Vagina (tissue), 2 donors: ENCODE results near the gene SEC14L5. TPM values are rescaled to one million over a fixed set of nuclear protein-coding genes. Genes with fewer than 3 reads are reported as not detected.
"Not testable (repeated sequence)": the region's sequence is repeated elsewhere in the genome, so short reads cannot be mapped to it uniquely, and the experiment has no call there.

Experiments
- DNase-seq, 2 donors: peaks; one replicate each; pipeline ENCODE4 v3.0.0-alpha.2; 2017; ENCODE audit errors: extremely low spot score in 2 of 2
- H3K27ac ChIP-seq: fragments of 200-600 bp; sonication (generic); one replicate; pipeline ENCODE4 v1.5.1; 2019
- H3K27me3 ChIP-seq: fragments of 200-600 bp; sonication (generic); one replicate; pipeline ENCODE4 v1.5.1; 2019
- H3K36me3 ChIP-seq, 2 donors: fragments of 200-600 bp; sonication (generic); one replicate each; pipeline ENCODE4 v1.5.1; 2017 to 2019
- H3K4me1 ChIP-seq: fragments of 200-600 bp; sonication (generic); one replicate; pipeline ENCODE4 v1.5.1; 2019
- H3K4me3 ChIP-seq, 2 donors: fragments of 200-600 bp; sonication (generic); 1 replicate in 1 of 2; 2 replicates in 1 of 2; pipeline ENCODE4 v1.5.1; 2016 to 2019
- H3K9me3 ChIP-seq: fragments of 200-600 bp; sonication (generic); one replicate; pipeline ENCODE4 v1.5.1; 2019
- CTCF ChIP-seq, 3 experiments: fragments of 450-650 bp in 2 of 3; fragments of 200-600 bp in 1 of 3; sonication (generic) in 1 of 3; IDR thresholded peaks; one replicate each; pipeline ENCODE4 v1.5.1; 2017 to 2019; ENCODE audit warnings: antibody characterized with exemption in 3 of 3, mild to moderate bottlenecking in 2 of 3, moderate library complexity in 2 of 3
- POLR2A ChIP-seq, 2 donors: fragments of 450-650 bp; IDR thresholded peaks; one replicate each; pipeline ENCODE4 v1.6.1; 2017; ENCODE audit warnings: antibody characterized with exemption in 2 of 2, mild to moderate bottlenecking in 2 of 2, moderate library complexity in 2 of 2
- POLR2AphosphoS5 ChIP-seq, 2 donors: sonication (generic); formaldehyde crosslinking; IDR thresholded peaks; one replicate each; pipeline ENCODE4 v1.9.0; 2017; ENCODE audit warnings: antibody characterized with exemption in 2 of 2, mild to moderate bottlenecking in 2 of 2, low read depth in 1 of 2; ENCODE audit not compliant: insufficient read depth in 1 of 2
- intact Hi-C: fragments of 100-400 bp; cut with DNase I; formaldehyde crosslinking; loops from one replicate; pipeline ENCODE4 v1.15.1; 2023
- total RNA-seq: library from RNA; depleted of rRNA; stranded (reverse); fragments of >200 nt; gene quantifications from one replicate; pipeline ENCODE4 v1.2.3, GENCODE V29; 2016

The SEC14L5 gene
- total RNA-seq, 1 donor from 2014 or later = 0.49 TPM

- Histone ChIP-seq H3K4me3 (no peak overlapping the region), H3K27me3 (no peaks in the 10 kb centered on the region), H3K36me3 (no peaks in the 10 kb centered on the region), H3K4me1 (peaks cover 8% of the 10 kb centered on the region), H3K9me3 (no peaks in the 10 kb centered on the region), H3K27ac (no peak overlapping the region)
- intact Hi-C loops = no loop called here
- DNase-seq = no peak
- TF ChIP-seq CTCF (IDR thresholded peaks at IDR 0.05) = no peak
- TF ChIP-seq POLR2AphosphoS5 (IDR thresholded peaks at IDR 0.05; ENCODE audit: insufficient read depth in 1 of 2, low read depth in 1 of 2) = no peak
- no peak for TF ChIP-seq POLR2A (IDR thresholded peaks at IDR 0.05)
Observed at GRCh38 chr16:4954714-4955113, 3.4 kb upstream of the SEC14L5 start.

DNA sequence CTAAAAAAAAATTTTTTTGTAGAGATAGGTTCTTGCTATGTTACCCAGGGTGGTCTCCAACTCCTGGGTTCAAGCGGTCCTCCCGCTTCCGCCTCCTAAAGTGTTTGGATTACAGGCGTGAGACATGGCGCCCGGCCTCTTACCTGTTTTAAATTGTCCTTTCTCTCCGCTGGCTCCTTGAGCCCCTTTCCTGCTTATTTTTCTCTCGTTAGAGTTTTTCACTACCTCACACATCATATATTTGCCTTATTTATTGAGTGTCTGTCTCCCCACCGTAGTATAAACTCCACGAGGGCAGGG lies 760 bp upstream of the SEC14L5 start:
- no peak for DNase-seq
- intact Hi-C loops = loop anchor here (2.0 kb wide), 1 partner anchor 111 kb away; the partner anchor contains the start of genes GLYR1 and UBN1
- Histone ChIP-seq H3K4me3 (peak overlapping the region; percentile 52 to 59), H3K27me3 (no peaks in the 10 kb centered on the region), H3K4me1 (peaks cover 8% of the 10 kb centered on the region), H3K9me3 (no peaks in the 10 kb centered on the region), H3K27ac (peak overlapping the region; percentile 73), H3K36me3 (no peaks in the 10 kb centered on the region)
- TF ChIP-seq POLR2AphosphoS5 (IDR thresholded peaks at IDR 0.05; ENCODE audit: insufficient read depth in 1 of 2, low read depth in 1 of 2) (no peak), CTCF (IDR thresholded peaks at IDR 0.05) (no peak), POLR2A (IDR thresholded peaks at IDR 0.05) (no peak)

DNA sequence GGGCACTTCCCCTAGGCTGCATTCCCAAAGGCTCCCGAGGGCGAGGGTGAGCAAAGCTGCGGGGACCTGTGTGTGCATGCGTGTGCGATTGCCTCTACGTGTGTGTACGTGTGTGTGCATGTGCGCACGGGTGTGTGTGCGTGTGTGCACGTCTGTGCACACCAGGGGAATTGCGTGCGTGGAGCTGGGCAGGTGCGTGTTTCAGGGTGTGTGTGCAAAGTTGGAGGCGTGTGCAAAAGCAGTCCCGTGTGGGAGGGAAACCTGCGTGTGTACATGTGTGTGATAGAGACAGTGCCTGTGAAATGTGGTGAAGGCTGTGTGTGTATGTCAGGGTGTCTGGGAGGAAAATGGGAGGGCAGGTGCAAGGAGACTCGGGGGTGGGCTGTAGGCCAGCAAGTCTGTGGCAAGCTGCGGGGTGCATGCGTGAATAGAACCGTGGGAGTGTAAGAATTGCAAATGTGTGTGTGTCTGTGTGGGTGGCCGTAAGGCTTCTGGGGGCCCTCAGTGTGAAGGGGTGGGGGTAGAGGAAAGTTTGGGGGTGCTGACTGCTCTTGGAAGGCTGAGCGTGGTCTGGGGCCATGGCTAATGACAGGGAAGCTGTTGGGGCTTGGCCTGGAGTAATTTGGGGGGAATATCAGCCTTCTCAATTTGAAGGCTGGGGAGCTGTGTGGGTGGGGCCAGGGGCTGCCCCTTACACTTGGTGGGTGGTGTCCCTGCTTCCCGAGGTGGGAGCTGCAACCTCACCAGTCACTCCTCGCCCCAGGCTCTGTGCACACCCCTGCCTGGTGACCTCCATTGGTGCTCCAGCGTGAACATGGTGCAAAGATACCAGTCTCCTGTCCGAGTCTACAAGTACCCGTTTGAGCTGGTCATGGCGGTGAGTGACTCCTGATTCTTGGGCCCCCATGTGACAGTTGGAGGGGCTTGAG lies 644 bp downstream of the SEC14L5 start:
- no peak for DNase-seq
- H3K36me3 ChIP-seq = no peaks in the 10 kb centered on the region
- intact Hi-C loops = no loop called here
- H3K9me3 ChIP-seq = no peaks in the 10 kb centered on the region
- no peak for TF ChIP-seq CTCF (IDR thresholded peaks at IDR 0.05)
- TF ChIP-seq POLR2A (IDR thresholded peaks at IDR 0.05) = no peak
- no peak for TF ChIP-seq POLR2AphosphoS5 (IDR thresholded peaks at IDR 0.05; ENCODE audit: insufficient read depth in 1 of 2, low read depth in 1 of 2)
- no peak overlapping the region for H3K27ac ChIP-seq
- H3K27me3 ChIP-seq = no peaks in the 10 kb centered on the region
- peak overlapping the region; percentile 52 to 59 for H3K4me3 ChIP-seq
- peaks cover 8% of the 10 kb centered on the region for H3K4me1 ChIP-seq

GRCh38 chr16:4960579-4960978 lies 2.4 kb downstream of the SEC14L5 start:
- DNase-seq = no peak
- Histone ChIP-seq H3K4me3 (no peak overlapping the region), H3K4me1 (peaks cover 8% of the 10 kb centered on the region), H3K27ac (no peak overlapping the region), H3K9me3 (no peaks in the 10 kb centered on the region), H3K36me3 (no peaks in the 10 kb centered on the region), H3K27me3 (no peaks in the 10 kb centered on the region)
- TF ChIP-seq CTCF (IDR thresholded peaks at IDR 0.05) (no peak), POLR2AphosphoS5 (IDR thresholded peaks at IDR 0.05; ENCODE audit: insufficient read depth in 1 of 2, low read depth in 1 of 2) (no peak), POLR2A (IDR thresholded peaks at IDR 0.05) (no peak)
- intact Hi-C loops = no loop called here

- Histone ChIP-seq H3K36me3 (no peaks in the 10 kb centered on the region), H3K9me3 (no peaks in the 10 kb centered on the region), H3K4me3 (no peak overlapping the region), H3K27me3 (no peaks in the 10 kb centered on the region), H3K4me1 (peaks cover 8% of the 10 kb centered on the region), H3K27ac (no peak overlapping the region)
- TF ChIP-seq CTCF (IDR thresholded peaks at IDR 0.05) (no peak), POLR2A (IDR thresholded peaks at IDR 0.05) (no peak), POLR2AphosphoS5 (IDR thresholded peaks at IDR 0.05; ENCODE audit: insufficient read depth in 1 of 2, low read depth in 1 of 2) (no peak)
- no peak for DNase-seq
- intact Hi-C loops = no loop called here
Observed at GRCh38 chr16:4962716-4963115, 4.6 kb downstream of the SEC14L5 start.

DNA sequence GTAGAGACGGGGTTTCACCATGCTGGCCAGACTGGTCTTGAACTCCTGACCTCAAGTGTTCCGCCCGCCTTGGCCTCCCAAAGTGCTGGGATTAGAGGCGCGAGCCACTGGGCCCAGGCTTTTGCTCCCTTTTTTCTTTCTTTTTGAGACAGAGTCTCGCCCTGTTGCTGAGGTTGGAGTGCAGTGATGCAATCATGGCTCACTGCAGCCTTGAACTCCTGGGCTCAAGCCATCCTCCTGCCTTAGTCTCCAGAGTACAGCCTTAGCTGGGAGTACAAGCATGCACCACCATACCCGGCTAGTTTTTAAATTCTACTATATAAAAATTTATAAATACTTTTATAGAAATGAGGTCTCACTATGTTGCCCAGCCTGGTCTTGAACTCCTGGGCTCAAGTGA lies 5.4 kb downstream of the SEC14L5 start:
- H3K27ac ChIP-seq, H3K4me1 ChIP-seq, H3K36me3 ChIP-seq, H3K9me3 ChIP-seq, DNase-seq, intact Hi-C loops, H3K27me3 ChIP-seq, H3K4me3 ChIP-seq: not testable (repeated sequence)
